H9 (cell line): ENCODE measurements around the gene TRPC3. TPM values are rescaled to one million over a fixed set of nuclear protein-coding genes. Genes with fewer than 3 reads are reported as not detected.

ENCODE experiments used
- DNase-seq: peaks from one replicate; pipeline ENCODE4 v3.0.0-alpha.2; 2017
- H2AFZ ChIP-seq: one replicate; pipeline ENCODE4 v1.6.1; 2013; ENCODE audit warnings: mild to moderate bottlenecking, low read length, control low read depth, moderate library complexity
- H2AK5ac ChIP-seq: 2 replicates; pipeline ENCODE4 v1.6.1; 2013; ENCODE audit warnings: low read length, control low read depth, mixed read lengths; ENCODE audit not compliant: insufficient read length
- H2BK120ac ChIP-seq: one replicate; pipeline ENCODE4 v1.6.1; 2013; ENCODE audit warnings: low read depth, mild to moderate bottlenecking, low read length, control low read depth, inconsistent platforms; ENCODE audit not compliant: poor library complexity, severe bottlenecking
- H2BK12ac ChIP-seq: 2 replicates; pipeline ENCODE4 v1.6.1; 2013; ENCODE audit warnings: low read length, control low read depth, mixed read lengths, low read depth; ENCODE audit not compliant: insufficient read length
- H2BK15ac ChIP-seq: 2 replicates; pipeline ENCODE4 v1.6.1; 2013; ENCODE audit warnings: low read depth, low read length, control low read depth
- H2BK20ac ChIP-seq: one replicate; pipeline ENCODE4 v1.6.1; 2013; ENCODE audit warnings: low read depth, mild to moderate bottlenecking, low read length, control low read depth, inconsistent platforms; ENCODE audit not compliant: poor library complexity, severe bottlenecking
- H2BK5ac ChIP-seq: 2 replicates; pipeline ENCODE4 v1.6.1; 2013; ENCODE audit warnings: low read length, control low read depth, mixed read lengths; ENCODE audit not compliant: insufficient read length
- H3K14ac ChIP-seq: 2 replicates; pipeline ENCODE4 v1.6.1; 2013; ENCODE audit warnings: low read length, control low read depth; ENCODE audit not compliant: insufficient read depth
- H3K18ac ChIP-seq: 2 replicates; pipeline ENCODE4 v1.6.1; 2013; ENCODE audit warnings: low read depth, mild to moderate bottlenecking, mixed read lengths, low read length, control low read depth; ENCODE audit not compliant: insufficient read length
- H3K23ac ChIP-seq: 2 replicates; pipeline ENCODE4 v1.6.1; 2013; ENCODE audit warnings: low read length, control low read depth, mixed read lengths, low read depth; ENCODE audit not compliant: insufficient read length
- H3K23me2 ChIP-seq: 2 replicates; pipeline ENCODE4 v1.6.1; 2013; ENCODE audit warnings: low read depth, mild to moderate bottlenecking, mixed read lengths, low read length, control low read depth; ENCODE audit not compliant: insufficient read length, poor library complexity, severe bottlenecking
- H3K27ac ChIP-seq: 2 replicates; pipeline ENCODE4 v1.5.1; 2013; ENCODE audit warnings: low read length, control low read depth, mixed read lengths, low read depth; ENCODE audit not compliant: insufficient read length
- H3K27me3 ChIP-seq: 2 replicates; pipeline ENCODE4 v1.6.1; 2013; ENCODE audit warnings: low read length, control low read depth, inconsistent platforms; ENCODE audit not compliant: insufficient read depth
- H3K4ac ChIP-seq: 2 replicates; pipeline ENCODE4 v1.6.1; 2013; ENCODE audit warnings: low read depth, mild to moderate bottlenecking, control low read depth, inconsistent platforms, low read length, moderate library complexity
- H3K4me1 ChIP-seq: 2 replicates; pipeline ENCODE4 v1.6.1; 2013; ENCODE audit warnings: low read length, control low read depth, inconsistent platforms; ENCODE audit not compliant: insufficient read depth
- H3K4me2 ChIP-seq: 2 replicates; pipeline ENCODE4 v1.6.1; 2013; ENCODE audit warnings: low read length, control low read depth, mixed read lengths; ENCODE audit not compliant: insufficient read length, insufficient read depth
- H3K56ac ChIP-seq: 2 replicates; pipeline ENCODE4 v1.6.1; 2013; ENCODE audit warnings: low read depth, mild to moderate bottlenecking, mixed read lengths, low read length, control low read depth; ENCODE audit not compliant: insufficient read length
- H3K79me1 ChIP-seq: 2 replicates; pipeline ENCODE4 v1.6.1; 2013; ENCODE audit warnings: low read depth, mild to moderate bottlenecking, moderate library complexity, low read length, control low read depth, inconsistent platforms; ENCODE audit not compliant: insufficient read depth, poor library complexity, severe bottlenecking
- H3K79me2 ChIP-seq: 2 replicates; pipeline ENCODE4 v1.6.1; 2013; ENCODE audit warnings: low read length, control low read depth, inconsistent platforms; ENCODE audit not compliant: insufficient read depth
- H3K9ac ChIP-seq: 2 replicates; pipeline ENCODE4 v1.6.1; 2013; ENCODE audit warnings: low read length, control low read depth, mixed read lengths; ENCODE audit not compliant: insufficient read length; ENCODE audit errors: extremely low read depth
- H3K9me3 ChIP-seq: one replicate; pipeline ENCODE4 v1.6.1; 2013; ENCODE audit warnings: low read depth, low read length, inconsistent platforms; ENCODE audit not compliant: control insufficient read depth
- H3T11ph ChIP-seq: one replicate; pipeline ENCODE4 v1.6.1; 2013; ENCODE audit warnings: mild to moderate bottlenecking, low read length, control low read depth, inconsistent platforms
- H4K20me1 ChIP-seq: one replicate; pipeline ENCODE4 v1.6.1; 2013; ENCODE audit not compliant: control insufficient read depth, insufficient read length, insufficient read depth
- H4K5ac ChIP-seq: 2 replicates; pipeline ENCODE4 v1.6.1; 2013; ENCODE audit warnings: low read depth, mild to moderate bottlenecking, mixed read lengths, low read length, control low read depth; ENCODE audit not compliant: insufficient read length
- H4K8ac ChIP-seq: replicated peaks from 2 replicates; pipeline ENCODE4 v1.6.1; 2013; ENCODE audit warnings: low read length, control low read depth, mixed read lengths, low read depth; ENCODE audit not compliant: insufficient read length
- H4K91ac ChIP-seq: 2 replicates; pipeline ENCODE4 v1.6.1; 2013; ENCODE audit warnings: low read depth, mild to moderate bottlenecking, moderate library complexity, mixed read lengths, low read length, control low read depth; ENCODE audit not compliant: insufficient read length
- H3K27ac Mint-ChIP-seq, 3 experiments: 2 replicates in 2 of 3; 3 replicates in 1 of 3; pipeline ENCODE4 v1.8.0; 2020 to 2021; ENCODE audit warnings: mixed read lengths in 3 of 3, mild to moderate bottlenecking in 1 of 3, moderate library complexity in 1 of 3
- H3K27me3 Mint-ChIP-seq: 2 replicates; pipeline ENCODE4 v1.8.0; 2021; ENCODE audit warnings: low read depth, mild to moderate bottlenecking, moderate library complexity, mixed read lengths
- H3K36me3 Mint-ChIP-seq, 3 experiments: 2 replicates in 2 of 3; 3 replicates in 1 of 3; pipeline ENCODE4 v1.8.0; 2020 to 2021; ENCODE audit warnings: low read depth in 3 of 3, mixed read lengths in 3 of 3; ENCODE audit not compliant: insufficient read depth in 1 of 3
- H3K4me1 Mint-ChIP-seq, 2 experiments: 2 replicates each; pipeline ENCODE4 v1.8.0; 2020; ENCODE audit warnings: mixed read lengths in 2 of 2
- H3K4me3 Mint-ChIP-seq, 2 experiments: 2 replicates in 1 of 2; 3 replicates in 1 of 2; pipeline ENCODE4 v1.8.0; 2020 to 2021; ENCODE audit warnings: mild to moderate bottlenecking in 2 of 2, mixed read lengths in 2 of 2, moderate library complexity in 1 of 2
- H3K9me3 Mint-ChIP-seq, 2 experiments: 2 replicates in 1 of 2; 3 replicates in 1 of 2; pipeline ENCODE4 v1.8.0; 2020; ENCODE audit warnings: mild to moderate bottlenecking in 2 of 2, mixed read lengths in 2 of 2, moderate library complexity in 1 of 2
- WGBS: extraction: QIAGEN DNeasy Blood & Tissue Kit; methylation state at CpG from one replicate; pipeline ENCODE4 v1.1.7; 2013; ENCODE audit warnings: missing lambda C conversion rate, low lambda C conversion rate, mixed read lengths; ENCODE audit not compliant: insufficient read length; ENCODE audit errors: extremely low coverage; 5-methylcytosine and 5-hydroxymethylcytosine counted together
- total RNA-seq: library from RNA; stranded (reverse); gene quantifications from 2 replicates; pipeline ENCODE4 v1.2.1, GENCODE V29; 2021
- TF ChIP-seq, protein P1 (sequence below): fragments of 200-600 bp; sonication (generic); conservative IDR thresholded peaks from 3 replicates; pipeline ENCODE4 v1.8.0; 2021; ENCODE audit warnings: antibody characterized with exemption, mild to moderate bottlenecking

Gene TRPC3
- total RNA-seq, 1 experiment from 2014 or later: 0.13 TPM

DNA sequence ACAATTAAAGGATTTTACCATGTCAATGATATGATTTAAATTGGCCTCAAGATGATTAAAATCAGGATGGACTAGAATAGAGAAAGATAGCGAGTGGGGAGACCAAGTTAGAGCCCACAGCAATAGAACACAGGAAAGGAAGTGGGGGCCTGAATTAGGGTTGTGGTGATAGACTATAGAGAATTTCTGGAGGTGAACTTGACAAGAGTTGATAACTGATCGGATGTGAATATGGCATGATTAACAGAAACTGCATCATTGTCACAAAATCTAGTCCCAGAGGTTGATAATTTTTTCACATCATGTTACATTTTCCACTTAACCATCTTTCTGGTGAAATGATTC, 26.3 kb upstream of the TRPC3 start:
- no CpG with 5 or more reads among the region's 2 CpGs for WGBS
- no peak overlapping the region for H2BK20ac ChIP-seq
- Mint-ChIP-seq H3K4me3 (no peak overlapping the region), H3K27me3 (peaks cover 6% of the 10 kb centered on the region; the same call in 1 of the 2 replicates), H3K36me3 (no peaks in the 10 kb centered on the region), H3K9me3 (no peaks in the 10 kb centered on the region), H3K27ac (no peak overlapping the region), H3K4me1 (no peaks in the 10 kb centered on the region)
- no peak overlapping the region for H3K27ac ChIP-seq
- no peak overlapping the region for H3K4ac ChIP-seq
- H3K18ac ChIP-seq: no peak overlapping the region
- H3K4me1 ChIP-seq: no peaks in the 10 kb centered on the region
- no peak overlapping the region for H3K9ac ChIP-seq
- H3K23me2 ChIP-seq: no peaks in the 10 kb centered on the region
- H2BK12ac ChIP-seq: no peak overlapping the region
- H4K5ac ChIP-seq: no peak overlapping the region
- H2AK5ac ChIP-seq: no peak overlapping the region
- H2BK15ac ChIP-seq: no peak overlapping the region
- no peak overlapping the region for H3K56ac ChIP-seq
- no peaks in the 10 kb centered on the region for H3K79me1 ChIP-seq
- no peak overlapping the region for H2BK120ac ChIP-seq
- no peak overlapping the region for H3K4me2 ChIP-seq
- DNase-seq: no peak
- no peak overlapping the region for H4K8ac ChIP-seq
- H3K23ac ChIP-seq: no peak overlapping the region
- no peaks in the 10 kb centered on the region for H4K20me1 ChIP-seq
- no peak overlapping the region for H4K91ac ChIP-seq
- no peaks in the 10 kb centered on the region for H3K9me3 ChIP-seq
- H3K14ac ChIP-seq: no peak overlapping the region
- no peak overlapping the region for H3T11ph ChIP-seq
- TF ChIP-seq, protein P1, sequence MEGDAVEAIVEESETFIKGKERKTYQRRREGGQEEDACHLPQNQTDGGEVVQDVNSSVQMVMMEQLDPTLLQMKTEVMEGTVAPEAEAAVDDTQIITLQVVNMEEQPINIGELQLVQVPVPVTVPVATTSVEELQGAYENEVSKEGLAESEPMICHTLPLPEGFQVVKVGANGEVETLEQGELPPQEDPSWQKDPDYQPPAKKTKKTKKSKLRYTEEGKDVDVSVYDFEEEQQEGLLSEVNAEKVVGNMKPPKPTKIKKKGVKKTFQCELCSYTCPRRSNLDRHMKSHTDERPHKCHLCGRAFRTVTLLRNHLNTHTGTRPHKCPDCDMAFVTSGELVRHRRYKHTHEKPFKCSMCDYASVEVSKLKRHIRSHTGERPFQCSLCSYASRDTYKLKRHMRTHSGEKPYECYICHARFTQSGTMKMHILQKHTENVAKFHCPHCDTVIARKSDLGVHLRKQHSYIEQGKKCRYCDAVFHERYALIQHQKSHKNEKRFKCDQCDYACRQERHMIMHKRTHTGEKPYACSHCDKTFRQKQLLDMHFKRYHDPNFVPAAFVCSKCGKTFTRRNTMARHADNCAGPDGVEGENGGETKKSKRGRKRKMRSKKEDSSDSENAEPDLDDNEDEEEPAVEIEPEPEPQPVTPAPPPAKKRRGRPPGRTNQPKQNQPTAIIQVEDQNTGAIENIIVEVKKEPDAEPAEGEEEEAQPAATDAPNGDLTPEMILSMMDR: no peak
- H3K27me3 ChIP-seq: no peaks in the 10 kb centered on the region
- no peak overlapping the region for H2AFZ ChIP-seq
- H3K79me2 ChIP-seq: no peaks in the 10 kb centered on the region
- H2BK5ac ChIP-seq: no peak overlapping the region
